WTC11 (cell line): ENCODE measurements around the gene STXBP1. TPM values are rescaled to one million over a fixed set of nuclear protein-coding genes. Genes with fewer than 3 reads are reported as not detected.

ENCODE experiments used
- ATAC-seq: fragments of 200-7000 bp; cut with Tn5 transposase; 2 replicates; pipeline ENCODE4 v1.10.0; 2021; ENCODE audit warnings: mild to moderate bottlenecking, moderate library complexity
- CTCF ChIA-PET: fragments of 300-600 bp; sonication (Branson Sonifier 250); formaldehyde crosslinking; loops from one replicate; lab custom pipeline; 2021; ENCODE audit warnings: antibody characterized with exemption; lab: Charles Lee
- POLR2A ChIA-PET: fragments of 350-600 bp; sonication (Branson Sonifier 250); formaldehyde crosslinking; loops from one replicate; lab custom pipeline; 2021; ENCODE audit warnings: antibody characterized with exemption; lab: Charles Lee
- DNase-seq: peaks from one replicate; pipeline ENCODE4 v3.0.0; 2021; ENCODE audit warnings: low spot score
- H3K27ac Mint-ChIP-seq: 2 replicates; pipeline ENCODE4 v1.8.0; 2021; ENCODE audit warnings: mixed read lengths
- H3K27me3 Mint-ChIP-seq: 2 replicates; pipeline ENCODE4 v1.8.0; 2021; ENCODE audit warnings: low read depth, mild to moderate bottlenecking, moderate library complexity, mixed read lengths
- H3K36me3 Mint-ChIP-seq: 2 replicates; pipeline ENCODE4 v1.8.0; 2021; ENCODE audit warnings: mixed read lengths
- H3K4me1 Mint-ChIP-seq: 2 replicates; pipeline ENCODE4 v1.8.0; 2022; ENCODE audit warnings: mixed read lengths
- H3K4me3 Mint-ChIP-seq: 2 replicates; pipeline ENCODE4 v1.8.0; 2021; ENCODE audit warnings: mild to moderate bottlenecking, moderate library complexity, mixed read lengths
- H3K9me3 Mint-ChIP-seq: 2 replicates; pipeline ENCODE4 v1.8.0; 2021; ENCODE audit warnings: mixed read lengths
- ATF3 ChIP-seq: sonication (generic); formaldehyde crosslinking; conservative IDR thresholded peaks from 2 replicates; pipeline ENCODE4 v1.8.1; 2022; ENCODE audit warnings: mild to moderate bottlenecking, missing genetic modification reagents
- CREM ChIP-seq: sonication (generic); formaldehyde crosslinking; IDR thresholded peaks from 2 replicates; pipeline ENCODE4 v1.8.1; 2022; ENCODE audit warnings: mild to moderate bottlenecking, missing genetic modification reagents, moderate library complexity
- ESRRA ChIP-seq: sonication (generic); formaldehyde crosslinking; IDR thresholded peaks from 2 replicates; pipeline ENCODE4 v1.8.1; 2022; ENCODE audit warnings: mild to moderate bottlenecking, missing genetic modification reagents, borderline replicate concordance
- FOXJ3 ChIP-seq: sonication (generic); formaldehyde crosslinking; IDR thresholded peaks from 2 replicates; pipeline ENCODE4 v1.9.0; 2021; ENCODE audit warnings: missing genetic modification reagents, mild to moderate bottlenecking, borderline replicate concordance
- GRHL2 ChIP-seq: fragments of 250-450 bp; sonication (Bioruptor Pico); IDR thresholded peaks from 2 replicates; pipeline ENCODE4 v1.8.0; 2022; ENCODE audit warnings: mild to moderate bottlenecking, moderate library complexity; ENCODE audit not compliant: insufficient replicate concordance, severe bottlenecking
- HMGXB4 ChIP-seq: sonication (generic); formaldehyde crosslinking; IDR thresholded peaks from 2 replicates; pipeline ENCODE4 v1.8.1; 2023; ENCODE audit warnings: mild to moderate bottlenecking, moderate library complexity, missing genetic modification reagents
- MLX ChIP-seq: sonication (generic); formaldehyde crosslinking; IDR thresholded peaks from 2 replicates; pipeline ENCODE4 v1.8.1; 2023; ENCODE audit warnings: mild to moderate bottlenecking, missing genetic modification reagents, moderate library complexity
- NFATC4 ChIP-seq: fragments of 250-450 bp; sonication (Bioruptor Pico); IDR thresholded peaks from 2 replicates; pipeline ENCODE4 v1.9.0; 2021; ENCODE audit warnings: mild to moderate bottlenecking
- RORB ChIP-seq: fragments of 250-450 bp; sonication (Bioruptor Pico); IDR thresholded peaks from 2 replicates; pipeline ENCODE4 v1.9.0; 2021; ENCODE audit warnings: mild to moderate bottlenecking
- TCF7 ChIP-seq: sonication (generic); formaldehyde crosslinking; IDR thresholded peaks from 2 replicates; pipeline ENCODE4 v1.8.0; 2022; ENCODE audit warnings: mild to moderate bottlenecking, low read depth, missing genetic modification reagents, moderate library complexity
- TEAD1 ChIP-seq: sonication (generic); formaldehyde crosslinking; IDR thresholded peaks from 2 replicates; pipeline ENCODE4 v1.8.0; 2022; ENCODE audit warnings: mild to moderate bottlenecking, missing genetic modification reagents
- TEAD4 ChIP-seq: sonication (generic); formaldehyde crosslinking; IDR thresholded peaks from 2 replicates; pipeline ENCODE4 v1.8.0; 2022; ENCODE audit warnings: mild to moderate bottlenecking, missing genetic modification reagents
- ZNF121 ChIP-seq: sonication (generic); formaldehyde crosslinking; IDR thresholded peaks from 2 replicates; pipeline ENCODE4 v1.8.0; 2023; ENCODE audit warnings: missing genetic modification reagents
- ZNF396 ChIP-seq: fragments of 250-450 bp; sonication (Bioruptor Pico); IDR thresholded peaks from 2 replicates; pipeline ENCODE4 v1.8.0; 2021; ENCODE audit warnings: mild to moderate bottlenecking, moderate library complexity, borderline replicate concordance
- total RNA-seq: library from RNA; stranded (reverse); gene quantifications from 3 replicates; pipeline ENCODE4 v1.2.3, GENCODE V29; 2021
- TF ChIP-seq, protein P1 (sequence below): sonication (generic); formaldehyde crosslinking; IDR thresholded peaks from 2 replicates; pipeline ENCODE4 v1.8.1; 2023; ENCODE audit warnings: mild to moderate bottlenecking, missing genetic modification reagents, moderate library complexity
- TF ChIP-seq, protein P2 (sequence below): sonication (generic); formaldehyde crosslinking; IDR thresholded peaks from 2 replicates; pipeline ENCODE4 v1.8.1; 2022; ENCODE audit warnings: low read depth, missing genetic modification reagents, borderline replicate concordance
- TF ChIP-seq, protein P3 (sequence below): sonication (generic); formaldehyde crosslinking; IDR thresholded peaks from 2 replicates; pipeline ENCODE4 v1.8.1; 2022; ENCODE audit warnings: missing genetic modification reagents, borderline replicate concordance
- TF ChIP-seq, protein P4 (sequence below): sonication (generic); formaldehyde crosslinking; IDR thresholded peaks from 2 replicates; pipeline ENCODE4 v1.8.0; 2023; ENCODE audit warnings: missing genetic modification reagents, mild to moderate bottlenecking, borderline replicate concordance
- TF ChIP-seq, protein P5 (sequence below): sonication (generic); formaldehyde crosslinking; IDR thresholded peaks from 2 replicates; pipeline ENCODE4 v1.8.1; 2023; ENCODE audit warnings: mild to moderate bottlenecking, missing genetic modification reagents
- TF ChIP-seq, protein P6 (sequence below): sonication (generic); formaldehyde crosslinking; IDR thresholded peaks from 2 replicates; pipeline ENCODE4 v1.8.0; 2023; ENCODE audit warnings: mild to moderate bottlenecking, missing genetic modification reagents

STXBP1 gene
- total RNA-seq, 1 experiment from 2014 or later: 37.1 TPM

- Mint-ChIP-seq H3K36me3 (peaks cover 20% of the 10 kb centered on the region), H3K4me1 (peaks cover 6% of the 10 kb centered on the region), H3K9me3 (no peaks in the 10 kb centered on the region), H3K27me3 (no peaks in the 10 kb centered on the region), H3K4me3 (no peak overlapping the region), H3K27ac (peak overlapping the region; percentile 62)
- no peak for TF ChIP-seq ESRRA (CRISPR knock-in tag)
- TF ChIP-seq, protein P1, sequence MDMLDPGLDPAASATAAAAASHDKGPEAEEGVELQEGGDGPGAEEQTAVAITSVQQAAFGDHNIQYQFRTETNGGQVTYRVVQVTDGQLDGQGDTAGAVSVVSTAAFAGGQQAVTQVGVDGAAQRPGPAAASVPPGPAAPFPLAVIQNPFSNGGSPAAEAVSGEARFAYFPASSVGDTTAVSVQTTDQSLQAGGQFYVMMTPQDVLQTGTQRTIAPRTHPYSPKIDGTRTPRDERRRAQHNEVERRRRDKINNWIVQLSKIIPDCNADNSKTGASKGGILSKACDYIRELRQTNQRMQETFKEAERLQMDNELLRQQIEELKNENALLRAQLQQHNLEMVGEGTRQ (CRISPR knock-in tag): no peak
- ChIA-PET CTCF (no interaction called here), POLR2A (no interaction called here)
- DNase-seq (no peak), ATAC-seq (no peak)
Observed at GRCh38 chr9:127662617-127663016, 50.5 kb downstream of the STXBP1 start.

GRCh38 chr9:127664324-127664677, 52.2 kb downstream of the STXBP1 start:
- Mint-ChIP-seq H3K36me3 (peaks cover 27% of the 10 kb centered on the region), H3K9me3 (no peaks in the 10 kb centered on the region), H3K4me3 (no peak overlapping the region), H3K4me1 (peaks cover 6% of the 10 kb centered on the region), H3K27ac (no peak overlapping the region), H3K27me3 (no peaks in the 10 kb centered on the region)
- CTCF ChIA-PET: interaction anchor here (1.2 kb wide), 1 partner anchor 161 kb away, joined by 3 read pairs; no protein-coding TSS in a partner anchor
- DNase-seq: no peak
- ATAC-seq: no peak
- POLR2A ChIA-PET: no interaction called here
- TF ChIP-seq ZNF121 (CRISPR knock-in tag) (no peak), TCF7 (CRISPR knock-in tag) (no peak), GRHL2 (CRISPR knock-in tag) (no peak), TEAD4 (CRISPR knock-in tag) (no peak), ATF3 (no peak), CREM (CRISPR knock-in tag) (no peak), MLX (CRISPR knock-in tag) (no peak), TEAD1 (CRISPR knock-in tag) (no peak), NFATC4 (CRISPR knock-in tag) (no peak), HMGXB4 (CRISPR knock-in tag) (no peak), ZNF396 (no peak), FOXJ3 (CRISPR knock-in tag) (no peak), RORB (CRISPR knock-in tag) (no peak)
- TF ChIP-seq, protein P2, sequence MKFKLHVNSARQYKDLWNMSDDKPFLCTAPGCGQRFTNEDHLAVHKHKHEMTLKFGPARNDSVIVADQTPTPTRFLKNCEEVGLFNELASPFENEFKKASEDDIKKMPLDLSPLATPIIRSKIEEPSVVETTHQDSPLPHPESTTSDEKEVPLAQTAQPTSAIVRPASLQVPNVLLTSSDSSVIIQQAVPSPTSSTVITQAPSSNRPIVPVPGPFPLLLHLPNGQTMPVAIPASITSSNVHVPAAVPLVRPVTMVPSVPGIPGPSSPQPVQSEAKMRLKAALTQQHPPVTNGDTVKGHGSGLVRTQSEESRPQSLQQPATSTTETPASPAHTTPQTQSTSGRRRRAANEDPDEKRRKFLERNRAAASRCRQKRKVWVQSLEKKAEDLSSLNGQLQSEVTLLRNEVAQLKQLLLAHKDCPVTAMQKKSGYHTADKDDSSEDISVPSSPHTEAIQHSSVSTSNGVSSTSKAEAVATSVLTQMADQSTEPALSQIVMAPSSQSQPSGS (CRISPR knock-in tag): no peak
- TF ChIP-seq, protein P3, sequence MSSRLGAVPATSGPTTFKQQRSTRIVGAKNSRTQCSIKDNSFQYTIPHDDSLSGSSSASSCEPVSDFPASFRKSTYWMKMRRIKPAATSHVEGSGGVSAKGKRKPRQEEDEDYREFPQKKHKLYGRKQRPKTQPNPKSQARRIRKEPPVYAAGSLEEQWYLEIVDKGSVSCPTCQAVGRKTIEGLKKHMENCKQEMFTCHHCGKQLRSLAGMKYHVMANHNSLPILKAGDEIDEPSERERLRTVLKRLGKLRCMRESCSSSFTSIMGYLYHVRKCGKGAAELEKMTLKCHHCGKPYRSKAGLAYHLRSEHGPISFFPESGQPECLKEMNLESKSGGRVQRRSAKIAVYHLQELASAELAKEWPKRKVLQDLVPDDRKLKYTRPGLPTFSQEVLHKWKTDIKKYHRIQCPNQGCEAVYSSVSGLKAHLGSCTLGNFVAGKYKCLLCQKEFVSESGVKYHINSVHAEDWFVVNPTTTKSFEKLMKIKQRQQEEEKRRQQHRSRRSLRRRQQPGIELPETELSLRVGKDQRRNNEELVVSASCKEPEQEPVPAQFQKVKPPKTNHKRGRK: no peak
- TF ChIP-seq, protein P4, sequence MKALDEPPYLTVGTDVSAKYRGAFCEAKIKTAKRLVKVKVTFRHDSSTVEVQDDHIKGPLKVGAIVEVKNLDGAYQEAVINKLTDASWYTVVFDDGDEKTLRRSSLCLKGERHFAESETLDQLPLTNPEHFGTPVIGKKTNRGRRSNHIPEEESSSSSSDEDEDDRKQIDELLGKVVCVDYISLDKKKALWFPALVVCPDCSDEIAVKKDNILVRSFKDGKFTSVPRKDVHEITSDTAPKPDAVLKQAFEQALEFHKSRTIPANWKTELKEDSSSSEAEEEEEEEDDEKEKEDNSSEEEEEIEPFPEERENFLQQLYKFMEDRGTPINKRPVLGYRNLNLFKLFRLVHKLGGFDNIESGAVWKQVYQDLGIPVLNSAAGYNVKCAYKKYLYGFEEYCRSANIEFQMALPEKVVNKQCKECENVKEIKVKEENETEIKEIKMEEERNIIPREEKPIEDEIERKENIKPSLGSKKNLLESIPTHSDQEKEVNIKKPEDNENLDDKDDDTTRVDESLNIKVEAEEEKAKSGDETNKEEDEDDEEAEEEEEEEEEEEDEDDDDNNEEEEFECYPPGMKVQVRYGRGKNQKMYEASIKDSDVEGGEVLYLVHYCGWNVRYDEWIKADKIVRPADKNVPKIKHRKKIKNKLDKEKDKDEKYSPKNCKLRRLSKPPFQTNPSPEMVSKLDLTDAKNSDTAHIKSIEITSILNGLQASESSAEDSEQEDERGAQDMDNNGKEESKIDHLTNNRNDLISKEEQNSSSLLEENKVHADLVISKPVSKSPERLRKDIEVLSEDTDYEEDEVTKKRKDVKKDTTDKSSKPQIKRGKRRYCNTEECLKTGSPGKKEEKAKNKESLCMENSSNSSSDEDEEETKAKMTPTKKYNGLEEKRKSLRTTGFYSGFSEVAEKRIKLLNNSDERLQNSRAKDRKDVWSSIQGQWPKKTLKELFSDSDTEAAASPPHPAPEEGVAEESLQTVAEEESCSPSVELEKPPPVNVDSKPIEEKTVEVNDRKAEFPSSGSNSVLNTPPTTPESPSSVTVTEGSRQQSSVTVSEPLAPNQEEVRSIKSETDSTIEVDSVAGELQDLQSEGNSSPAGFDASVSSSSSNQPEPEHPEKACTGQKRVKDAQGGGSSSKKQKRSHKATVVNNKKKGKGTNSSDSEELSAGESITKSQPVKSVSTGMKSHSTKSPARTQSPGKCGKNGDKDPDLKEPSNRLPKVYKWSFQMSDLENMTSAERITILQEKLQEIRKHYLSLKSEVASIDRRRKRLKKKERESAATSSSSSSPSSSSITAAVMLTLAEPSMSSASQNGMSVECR: no peak
- TF ChIP-seq, protein P5, sequence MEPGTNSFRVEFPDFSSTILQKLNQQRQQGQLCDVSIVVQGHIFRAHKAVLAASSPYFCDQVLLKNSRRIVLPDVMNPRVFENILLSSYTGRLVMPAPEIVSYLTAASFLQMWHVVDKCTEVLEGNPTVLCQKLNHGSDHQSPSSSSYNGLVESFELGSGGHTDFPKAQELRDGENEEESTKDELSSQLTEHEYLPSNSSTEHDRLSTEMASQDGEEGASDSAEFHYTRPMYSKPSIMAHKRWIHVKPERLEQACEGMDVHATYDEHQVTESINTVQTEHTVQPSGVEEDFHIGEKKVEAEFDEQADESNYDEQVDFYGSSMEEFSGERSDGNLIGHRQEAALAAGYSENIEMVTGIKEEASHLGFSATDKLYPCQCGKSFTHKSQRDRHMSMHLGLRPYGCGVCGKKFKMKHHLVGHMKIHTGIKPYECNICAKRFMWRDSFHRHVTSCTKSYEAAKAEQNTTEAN (CRISPR knock-in tag): no peak
- TF ChIP-seq, protein P6, sequence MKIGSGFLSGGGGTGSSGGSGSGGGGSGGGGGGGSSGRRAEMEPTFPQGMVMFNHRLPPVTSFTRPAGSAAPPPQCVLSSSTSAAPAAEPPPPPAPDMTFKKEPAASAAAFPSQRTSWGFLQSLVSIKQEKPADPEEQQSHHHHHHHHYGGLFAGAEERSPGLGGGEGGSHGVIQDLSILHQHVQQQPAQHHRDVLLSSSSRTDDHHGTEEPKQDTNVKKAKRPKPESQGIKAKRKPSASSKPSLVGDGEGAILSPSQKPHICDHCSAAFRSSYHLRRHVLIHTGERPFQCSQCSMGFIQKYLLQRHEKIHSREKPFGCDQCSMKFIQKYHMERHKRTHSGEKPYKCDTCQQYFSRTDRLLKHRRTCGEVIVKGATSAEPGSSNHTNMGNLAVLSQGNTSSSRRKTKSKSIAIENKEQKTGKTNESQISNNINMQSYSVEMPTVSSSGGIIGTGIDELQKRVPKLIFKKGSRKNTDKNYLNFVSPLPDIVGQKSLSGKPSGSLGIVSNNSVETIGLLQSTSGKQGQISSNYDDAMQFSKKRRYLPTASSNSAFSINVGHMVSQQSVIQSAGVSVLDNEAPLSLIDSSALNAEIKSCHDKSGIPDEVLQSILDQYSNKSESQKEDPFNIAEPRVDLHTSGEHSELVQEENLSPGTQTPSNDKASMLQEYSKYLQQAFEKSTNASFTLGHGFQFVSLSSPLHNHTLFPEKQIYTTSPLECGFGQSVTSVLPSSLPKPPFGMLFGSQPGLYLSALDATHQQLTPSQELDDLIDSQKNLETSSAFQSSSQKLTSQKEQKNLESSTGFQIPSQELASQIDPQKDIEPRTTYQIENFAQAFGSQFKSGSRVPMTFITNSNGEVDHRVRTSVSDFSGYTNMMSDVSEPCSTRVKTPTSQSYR (CRISPR knock-in tag): no peak
